ENCODE measurements around the gene GUCD1. TPM values are rescaled to one million over a fixed set of nuclear protein-coding genes. Genes with fewer than 3 reads are reported as not detected.

GUCD1 gene
- total and polyA plus RNA-seq, 2 of the 13 experiments (the other 11 are each of a cell fraction or from before 2014, with no cell fraction given), result 128 to 245 TPM

GRCh38 chr22:24506802-24507438, 48.0 kb downstream of the GUCD1 start (continued):
- TF ChIP-seq THAP8 (CRISPR knock-in tag; IDR thresholded peaks at IDR 0.05; ENCODE audit: borderline replicate concordance) (no peak), ZNF703 (CRISPR knock-in tag; IDR thresholded peaks at IDR 0.05; ENCODE audit: borderline replicate concordance) (no peak), HDAC2 (CRISPR knock-in tag; IDR thresholded peaks at IDR 0.05) (peak; percentile 84; the same call in 1 of the 2 replicates), ATF3 (CRISPR knock-in tag; IDR thresholded peaks at IDR 0.05) (no peak), FOXA1 (IDR thresholded peaks at IDR 0.05) (peak; percentile 89), FOXA1 (CRISPR knock-in tag; IDR thresholded peaks at IDR 0.05) (peak; percentile 96), KLF6 (CRISPR knock-in tag; IDR thresholded peaks at IDR 0.05) (0 out of 2 replicates have a peak, but pooled peaks have one; percentile 33), PITX1 (CRISPR knock-in tag; IDR thresholded peaks at IDR 0.05) (no peak; the same call in 1 of the 2 replicates), HNF1A (IDR thresholded peaks at IDR 0.05; ENCODE audit: low read depth) (no peak), HNF1A (CRISPR knock-in tag; IDR thresholded peaks at IDR 0.05; ENCODE audit: borderline replicate concordance) (no peak), MLX (CRISPR knock-in tag; IDR thresholded peaks at IDR 0.05) (0 out of 2 replicates have a peak, but pooled peaks have one; percentile 11), CERS6 (CRISPR knock-in tag; IDR thresholded peaks at IDR 0.05) (no peak), PPARG (CRISPR knock-in tag; conservative IDR thresholded peaks at IDR 0.05) (peak; percentile 15; the same call in 1 of the 2 replicates), TOE1 (CRISPR knock-in tag; IDR thresholded peaks at IDR 0.05) (no peak), ARHGAP35 (CRISPR knock-in tag; IDR thresholded peaks at IDR 0.05; ENCODE audit: borderline replicate concordance) (no peak; the same call in 1 of the 2 replicates), ASH2L (IDR thresholded peaks at IDR 0.05; ENCODE audit: insufficient read length, low read depth, low read length) (peak; percentile 52), DMAP1 (CRISPR knock-in tag; IDR thresholded peaks at IDR 0.05) (no peak; the same call in 1 of the 2 replicates), GATAD1 (CRISPR knock-in tag; IDR thresholded peaks at IDR 0.05) (peak; percentile 49), MYPOP (CRISPR knock-in tag; IDR thresholded peaks at IDR 0.05) (no peak), JDP2 (CRISPR knock-in tag; IDR thresholded peaks at IDR 0.05; ENCODE audit: borderline replicate concordance) (no peak), MEIS1 (CRISPR knock-in tag; IDR thresholded peaks at IDR 0.05; ENCODE audit: borderline replicate concordance) (no peak), HDAC1 (CRISPR knock-in tag; IDR thresholded peaks at IDR 0.05) (peak; percentile 59; the same call in 1 of the 2 replicates)
